ENCODE measurements around the gene SELENOI. TPM values are rescaled to one million over a fixed set of nuclear protein-coding genes. Genes with fewer than 3 reads are reported as not detected.
"Not testable (repeated sequence)": the region's sequence is repeated elsewhere in the genome, so short reads cannot be mapped to it uniquely, and the experiment has no call there.

Gene SELENOI
- total RNA-seq, 2 donors from 2014 or later: 41.5 to 42.2 TPM

DNA sequence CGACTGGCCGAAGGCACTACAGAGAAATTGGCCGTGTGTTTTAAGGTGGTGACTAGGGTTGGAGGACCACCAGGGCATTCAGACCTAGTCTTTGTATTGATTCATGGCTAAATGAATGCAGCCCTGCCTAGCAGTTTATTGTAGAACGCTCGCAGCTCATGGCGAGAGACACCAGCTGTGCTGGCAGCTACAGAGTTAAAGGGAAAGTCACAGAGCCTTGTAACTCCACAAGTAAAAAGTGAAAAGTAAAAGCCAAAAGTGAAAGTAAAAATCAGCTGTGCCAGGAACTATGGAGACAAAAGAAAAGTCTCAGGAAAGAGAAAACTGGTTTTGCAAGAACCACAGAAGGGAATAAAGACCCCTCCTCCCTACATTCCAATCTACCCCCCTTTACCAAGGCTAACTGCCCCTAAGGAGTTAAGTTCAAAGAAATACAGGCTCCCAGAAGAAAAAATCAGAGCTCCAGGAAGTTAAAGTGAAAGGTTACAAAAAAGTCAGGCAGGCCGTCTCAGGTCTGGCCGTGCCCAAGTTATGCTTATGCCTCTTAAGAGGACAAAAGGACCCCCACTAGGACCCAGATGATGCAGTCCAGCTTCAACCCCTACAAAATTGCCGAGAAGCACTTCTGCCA lies 46.4 kb upstream of the SELENOI start:
- DNase-seq: peak; percentile 46
- Histone ChIP-seq H3K4me3 (peak overlapping the region; percentile 43), H3K36me3 (no peaks in the 10 kb centered on the region), H3K9ac (ENCODE audit: low read depth in 2 of 2, low read length in 2 of 2) (peak overlapping the region; percentile 64 to 68), H3K27me3 (no peaks in the 10 kb centered on the region), H3K4me1 (no peaks in the 10 kb centered on the region), H3K9me3 (no peaks in the 10 kb centered on the region), H3K27ac (peak overlapping the region; percentile 75)
- TF ChIP-seq CTCF (IDR thresholded peaks at IDR 0.05): no peak
- intact Hi-C loops (cut with DNase I): no loop called here

DNA sequence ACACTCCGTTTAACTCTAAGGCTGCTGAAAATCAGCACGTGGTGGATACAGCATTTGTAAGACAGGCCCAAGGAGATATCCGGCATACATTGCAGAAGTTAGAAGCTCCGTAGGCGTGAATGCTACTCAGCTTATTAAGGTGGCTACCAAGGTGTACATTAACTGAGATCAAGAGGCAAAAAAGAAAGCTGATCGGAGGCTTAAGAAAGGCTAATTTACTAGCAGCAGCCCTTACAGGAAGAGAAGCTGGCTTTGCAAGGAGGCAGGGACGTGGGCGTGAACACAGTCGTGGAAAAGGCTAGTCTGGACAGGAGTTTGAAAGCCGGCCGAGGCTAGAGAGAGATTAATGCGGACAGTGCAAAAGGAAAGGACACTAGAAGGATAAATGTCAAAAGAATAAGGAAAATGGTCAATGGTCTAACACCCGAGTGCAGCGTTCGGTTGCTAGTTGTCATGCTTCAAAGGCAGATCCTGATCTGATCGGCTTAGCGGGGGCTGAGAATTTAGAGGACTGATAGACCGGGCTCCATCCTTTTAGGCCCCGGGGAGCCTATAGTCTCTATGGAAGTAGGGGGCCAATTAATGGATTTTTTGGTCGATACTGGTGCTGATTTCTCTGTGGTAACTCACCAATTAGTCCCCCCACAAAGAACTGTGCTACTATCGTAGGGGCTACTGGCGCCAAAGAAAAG lies 45.6 kb upstream of the SELENOI start:
- H3K27me3 ChIP-seq: no peaks in the 10 kb centered on the region
- no peaks in the 10 kb centered on the region for H3K4me1 ChIP-seq

GRCh38 chr2:26302846-26303245 lies 43.1 kb upstream of the SELENOI start:
- intact Hi-C loops (cut with DNase I): no loop called here
- Histone ChIP-seq H3K9ac (ENCODE audit: low read depth in 2 of 2, low read length in 2 of 2) (no peak overlapping the region), H3K9me3 (no peaks in the 10 kb centered on the region), H3K27me3 (no peaks in the 10 kb centered on the region), H3K4me3 (no peak overlapping the region), H3K4me1 (no peaks in the 10 kb centered on the region), H3K36me3 (no peaks in the 10 kb centered on the region), H3K27ac (no peak overlapping the region)
- no peak for TF ChIP-seq CTCF (IDR thresholded peaks at IDR 0.05)
- no peak for DNase-seq

More for the DNA sequence above, 45.6 kb upstream of the SELENOI start:
- Histone ChIP-seq H3K9ac (ENCODE audit: low read depth in 2 of 2, low read length in 2 of 2) (peak overlapping the region in 1 of 2 donors; percentile 26), H3K27ac (peak overlapping the region; percentile 75), H3K36me3 (no peaks in the 10 kb centered on the region), H3K4me3 (peak overlapping the region; percentile 43), H3K9me3 (no peaks in the 10 kb centered on the region)
- TF ChIP-seq CTCF (IDR thresholded peaks at IDR 0.05): no peak
- peak; percentile 59 for DNase-seq
- intact Hi-C loops (cut with DNase I): no loop called here

DNA sequence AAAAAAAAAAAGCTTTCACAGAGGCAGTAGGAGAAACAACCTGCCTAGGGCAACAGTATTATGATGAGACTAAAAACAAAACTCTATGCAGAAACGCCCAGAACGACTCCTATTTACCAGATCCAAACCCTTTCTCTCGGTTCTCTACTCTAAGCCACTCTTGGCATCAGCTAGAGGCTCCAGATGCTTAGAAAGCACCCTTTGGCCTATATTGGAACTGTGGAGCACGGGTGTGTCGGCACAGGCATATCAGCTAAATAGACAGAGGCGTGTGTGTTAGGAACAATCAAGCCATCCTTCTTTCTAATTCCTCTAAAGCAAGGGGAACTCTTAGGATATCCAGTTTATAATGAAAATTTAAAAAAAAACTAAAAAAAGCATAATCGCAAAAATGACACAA lies 40.8 kb upstream of the SELENOI start:
- H3K9me3 ChIP-seq; H3K36me3 ChIP-seq; H3K4me3 ChIP-seq; H3K27me3 ChIP-seq; DNase-seq; H3K9ac ChIP-seq (ENCODE audit: low read depth in 2 of 2, low read length in 2 of 2); H3K4me1 ChIP-seq; intact Hi-C loops (cut with DNase I); H3K27ac ChIP-seq: not testable (repeated sequence)

- Histone ChIP-seq H3K4me3 (no peak overlapping the region), H3K27ac (no peak overlapping the region), H3K27me3 (no peaks in the 10 kb centered on the region), H3K9ac (ENCODE audit: low read depth in 2 of 2, low read length in 2 of 2) (no peak overlapping the region), H3K9me3 (no peaks in the 10 kb centered on the region), H3K36me3 (no peaks in the 10 kb centered on the region), H3K4me1 (no peaks in the 10 kb centered on the region)
- TF ChIP-seq CTCF (IDR thresholded peaks at IDR 0.05): no peak
- intact Hi-C loops (cut with DNase I): no loop called here
- DNase-seq: no peak
Measured at GRCh38 chr2:26305540-26305939, 40.4 kb upstream of the SELENOI start.

DNA sequence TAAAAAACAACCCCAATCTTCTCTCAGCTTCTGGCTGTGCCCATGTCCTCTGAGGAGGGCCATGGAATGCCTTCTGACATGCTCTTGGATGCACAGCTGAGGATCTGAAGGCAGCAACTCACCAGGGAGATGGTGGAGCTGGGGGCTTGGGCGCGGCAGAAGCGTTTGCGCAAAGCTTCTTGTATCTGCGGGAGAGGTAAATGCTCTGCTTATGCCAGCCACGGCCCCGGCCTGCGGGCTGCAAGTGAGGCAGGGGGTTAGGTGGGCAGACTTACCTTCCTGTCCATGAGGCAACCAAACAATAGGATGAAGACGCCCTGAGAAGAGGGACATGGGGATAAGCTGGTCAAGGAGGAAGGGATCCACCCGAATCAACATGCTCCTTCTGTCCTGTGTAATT lies 36.0 kb upstream of the SELENOI start:
- no peak for DNase-seq
- H3K9ac ChIP-seq (ENCODE audit: low read depth in 2 of 2, low read length in 2 of 2): no peak overlapping the region
- H3K4me1 ChIP-seq: no peaks in the 10 kb centered on the region
- TF ChIP-seq CTCF (IDR thresholded peaks at IDR 0.05): no peak
- H3K36me3 ChIP-seq: no peaks in the 10 kb centered on the region
- no peaks in the 10 kb centered on the region for H3K9me3 ChIP-seq
- no peak overlapping the region for H3K27ac ChIP-seq
- intact Hi-C loops (cut with DNase I): no loop called here
- no peaks in the 10 kb centered on the region for H3K27me3 ChIP-seq
- no peak overlapping the region for H3K4me3 ChIP-seq
